Suprapubic skin (tissue), 4 donors: ENCODE results near the gene EXD2. TPM values are rescaled to one million over a fixed set of nuclear protein-coding genes. Genes with fewer than 3 reads are reported as not detected.
"Not testable (repeated sequence)": the region's sequence is repeated elsewhere in the genome, so short reads cannot be mapped to it uniquely, and the experiment has no call there.

Experiments
- DNase-seq, 2 donors: peaks; one replicate each; pipeline ENCODE4 v3.0.0-alpha.2; 2019; ENCODE audit warnings: low spot score in 2 of 2
- H3K27ac ChIP-seq: fragments of 200-600 bp; sonication (generic); one replicate; pipeline ENCODE4 v1.5.1; 2019
- H3K27me3 ChIP-seq: fragments of 200-600 bp; sonication (generic); one replicate; pipeline ENCODE4 v1.5.1; 2019
- H3K36me3 ChIP-seq: fragments of 200-600 bp; sonication (generic); one replicate; pipeline ENCODE4 v1.5.1; 2019
- H3K4me1 ChIP-seq: fragments of 200-600 bp; sonication (generic); one replicate; pipeline ENCODE4 v1.5.1; 2019
- H3K4me3 ChIP-seq: fragments of 200-600 bp; sonication (generic); one replicate; pipeline ENCODE4 v1.5.1; 2019; ENCODE audit warnings: mild to moderate bottlenecking
- H3K9me3 ChIP-seq: fragments of 200-600 bp; sonication (generic); one replicate; pipeline ENCODE4 v1.5.1; 2019
- CTCF ChIP-seq, 2 donors: fragments of 200-600 bp in 1 of 2; fragments of 450-650 bp in 1 of 2; sonication (generic) in 1 of 2; IDR thresholded peaks; one replicate each; pipeline ENCODE4 v1.5.1; 2016 to 2019; ENCODE audit warnings: antibody characterized with exemption in 2 of 2, mild to moderate bottlenecking in 1 of 2, moderate library complexity in 1 of 2
- EP300 ChIP-seq: sonication (generic); formaldehyde crosslinking; IDR thresholded peaks from one replicate; pipeline ENCODE4 v1.6.1; 2017; ENCODE audit warnings: antibody characterized with exemption
- POLR2A ChIP-seq, 2 donors: fragments of 450-650 bp; IDR thresholded peaks; one replicate each; pipeline ENCODE4 v1.6.1; 2017; ENCODE audit warnings: antibody characterized with exemption in 2 of 2, mild to moderate bottlenecking in 2 of 2, moderate library complexity in 2 of 2
- POLR2AphosphoS5 ChIP-seq, 3 donors: sonication (generic); formaldehyde crosslinking; IDR thresholded peaks; one replicate each; pipeline ENCODE4 v1.6.1; 2017; ENCODE audit warnings: antibody characterized with exemption in 3 of 3
- WGBS: methylation state at CpG from one replicate; pipeline ENCODE4 v1.1.5; 2018; 5-methylcytosine and 5-hydroxymethylcytosine counted together
- total RNA-seq, 4 donors: library from RNA; depleted of rRNA; stranded (reverse); fragments of >200 nt; gene quantifications; one replicate each; pipeline ENCODE4 v1.1.0, GENCODE V29; 2016

Gene EXD2
- total RNA-seq, 4 donors from 2014 or later = 17.6 to 26.8 (median 19.6) TPM

- H3K27ac ChIP-seq = no peak overlapping the region
- no peaks in the 10 kb centered on the region for H3K36me3 ChIP-seq
- H3K4me1 ChIP-seq = no peaks in the 10 kb centered on the region
- no peak overlapping the region for H3K4me3 ChIP-seq
- DNase-seq = no peak
- no peaks in the 10 kb centered on the region for H3K9me3 ChIP-seq
- WGBS = 82% methylated on average over 1 of the region's 1 CpG
- no peak for TF ChIP-seq EP300
- no peak for TF ChIP-seq POLR2A (IDR thresholded peaks at IDR 0.05)
- no peak for TF ChIP-seq CTCF (IDR thresholded peaks at IDR 0.05)
- no peak for TF ChIP-seq POLR2AphosphoS5 (IDR thresholded peaks at IDR 0.05)
- H3K27me3 ChIP-seq = no peaks in the 10 kb centered on the region
Observed at GRCh38 chr14:69269381-69269780, 78.1 kb downstream of the EXD2 start.

- H3K36me3 ChIP-seq = no peaks in the 10 kb centered on the region
- no peak for TF ChIP-seq POLR2A (IDR thresholded peaks at IDR 0.05)
- no peak for TF ChIP-seq POLR2AphosphoS5 (IDR thresholded peaks at IDR 0.05)
- TF ChIP-seq EP300 = no peak
- no peak for TF ChIP-seq CTCF (IDR thresholded peaks at IDR 0.05)
- H3K9me3 ChIP-seq = no peaks in the 10 kb centered on the region
- H3K4me1 ChIP-seq = no peaks in the 10 kb centered on the region
- H3K27ac ChIP-seq = no peak overlapping the region
- H3K27me3 ChIP-seq = no peaks in the 10 kb centered on the region
- 81% methylated on average over 9 of the region's 10 CpGs for WGBS
- no peak for DNase-seq
- H3K4me3 ChIP-seq = no peak overlapping the region
Observed at GRCh38 chr14:69270097-69270496, 78.8 kb downstream of the EXD2 start.

- Histone ChIP-seq H3K4me3 (no peak overlapping the region), H3K36me3 (no peaks in the 10 kb centered on the region), H3K4me1 (no peaks in the 10 kb centered on the region), H3K27me3 (no peaks in the 10 kb centered on the region), H3K27ac (no peak overlapping the region), H3K9me3 (no peaks in the 10 kb centered on the region)
- no peak for TF ChIP-seq EP300
- WGBS = 85% methylated on average over 21 of the region's 21 CpGs
- DNase-seq = no peak
Observed at GRCh38 chr14:69270795-69271708, 79.8 kb downstream of the EXD2 start.

GRCh38 chr14:69274321-69274720 lies 83.0 kb downstream of the EXD2 start:
- Histone ChIP-seq H3K4me3 (no peak overlapping the region), H3K27ac (no peak overlapping the region), H3K4me1 (no peaks in the 10 kb centered on the region), H3K9me3 (no peaks in the 10 kb centered on the region), H3K36me3 (no peaks in the 10 kb centered on the region), H3K27me3 (no peaks in the 10 kb centered on the region)
- WGBS = 44% methylated on average over 2 of the region's 2 CpGs
- no peak for DNase-seq
- no peak for TF ChIP-seq POLR2AphosphoS5 (IDR thresholded peaks at IDR 0.05)
- no peak for TF ChIP-seq EP300
- no peak for TF ChIP-seq CTCF (IDR thresholded peaks at IDR 0.05)
- no peak for TF ChIP-seq POLR2A (IDR thresholded peaks at IDR 0.05)

- 93% methylated on average over 2 of the region's 2 CpGs for WGBS
- H3K4me1 ChIP-seq = no peaks in the 10 kb centered on the region
- no peak overlapping the region for H3K27ac ChIP-seq
- no peaks in the 10 kb centered on the region for H3K9me3 ChIP-seq
- DNase-seq = no peak
- TF ChIP-seq EP300 (no peak), POLR2AphosphoS5 (IDR thresholded peaks at IDR 0.05) (no peak), POLR2A (IDR thresholded peaks at IDR 0.05) (no peak), CTCF (IDR thresholded peaks at IDR 0.05) (no peak)
- no peak overlapping the region for H3K4me3 ChIP-seq
- H3K36me3 ChIP-seq = no peaks in the 10 kb centered on the region
- no peaks in the 10 kb centered on the region for H3K27me3 ChIP-seq
Observed at GRCh38 chr14:69275331-69275730, 84.0 kb downstream of the EXD2 start.

GRCh38 chr14:69277356-69277755 lies 86.1 kb downstream of the EXD2 start:
- not testable (repeated sequence) for DNase-seq, H3K27ac ChIP-seq, H3K9me3 ChIP-seq, H3K36me3 ChIP-seq, H3K4me3 ChIP-seq, H3K27me3 ChIP-seq, H3K4me1 ChIP-seq
- WGBS = 97% methylated on average over 3 of the region's 3 CpGs
